BLaER1 treated with 17β-estradiol and CSF1 and Interleukin-3, amounts not matched to agents 10 nM and 100 nM (cell line): ENCODE data around the gene COX7A2L.
A peak's percentile ranks its signal among the peaks of the same experiment; 100 is the strongest.

Experiments used
- H3K27ac ChIP-seq, 11 experiments: shearing (Covaris generic); formaldehyde crosslinking; 2 replicates each; pipeline ENCODE4 v1.8.1; 2022
- H3K27me3 ChIP-seq, 11 experiments: shearing (Covaris generic); formaldehyde crosslinking; 2 replicates each; pipeline ENCODE4 v1.8.1; 2022
- H3K36me3 ChIP-seq, 11 experiments: shearing (Covaris generic); formaldehyde crosslinking; 2 replicates each; pipeline ENCODE4 v1.8.1; 2022
- H3K4me1 ChIP-seq, 10 experiments: shearing (Covaris generic); formaldehyde crosslinking; 2 replicates each; pipeline ENCODE4 v1.8.1; 2022
- H3K4me2 ChIP-seq, 11 experiments: shearing (Covaris generic); formaldehyde crosslinking; 2 replicates each; pipeline ENCODE4 v1.8.1; 2022
- H3K4me3 ChIP-seq, 10 experiments: shearing (Covaris generic); formaldehyde crosslinking; 2 replicates each; pipeline ENCODE4 v1.8.1; 2022
- H3K9ac ChIP-seq, 11 experiments: shearing (Covaris generic); formaldehyde crosslinking; 2 replicates each; pipeline ENCODE4 v1.8.1; 2022
- H3K9me3 ChIP-seq, 11 experiments: shearing (Covaris generic); formaldehyde crosslinking; replicated peaks in 1 of 11; 2 replicates each; pipeline ENCODE4 v1.8.1; 2022
- H4K20me1 ChIP-seq, 11 experiments: shearing (Covaris generic); formaldehyde crosslinking; 2 replicates each; pipeline ENCODE4 v1.8.1; 2022
- Cebpa-rat ChIP-seq, 11 experiments: shearing (Covaris generic); IDR thresholded peaks; 2 replicates each; pipeline ENCODE4 v1.8.1; 2022

The COX7A2L gene

DNA sequence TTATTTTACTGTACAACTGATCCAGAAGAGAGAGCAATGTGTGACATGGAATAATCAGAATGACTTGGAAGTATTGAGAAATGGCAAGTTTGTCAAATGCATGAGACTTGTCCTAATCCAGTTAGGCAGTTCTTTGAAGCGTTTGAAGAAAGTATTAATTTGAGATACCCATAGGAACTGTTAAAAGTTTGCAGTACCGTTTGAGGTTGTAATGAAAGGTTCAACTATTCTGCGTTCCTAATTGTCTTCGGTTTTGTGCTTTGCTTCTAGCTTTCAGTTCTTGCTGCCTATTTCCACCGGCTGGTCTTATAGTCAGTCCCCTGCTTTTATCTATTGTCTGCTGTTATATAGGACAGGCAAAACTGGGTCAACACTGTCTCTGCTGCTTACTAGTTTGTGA, 41.8 kb downstream of the COX7A2L start:
- H3K4me1 ChIP-seq: peaks cover 0 to 37% (median 19%) of the 10 kb centered on the region in 10 experiments; a peak in 15 of 20 replicates
- H4K20me1 ChIP-seq: no peaks in the 10 kb centered on the region
- no peak overlapping the region for H3K9ac ChIP-seq
- TF ChIP-seq Cebpa-rat (IDR thresholded peaks at IDR 0.05): no peak
- H3K36me3 ChIP-seq: peaks cover 29 to 74% (median 48%) of the 10 kb centered on the region in 11 experiments; a peak in 21 of 22 replicates
- H3K27ac ChIP-seq: no peak overlapping the region
- H3K4me3 ChIP-seq: no peak overlapping the region
- no peaks in the 10 kb centered on the region for H3K27me3 ChIP-seq
- no peak overlapping the region for H3K4me2 ChIP-seq
- no peaks in the 10 kb centered on the region for H3K9me3 ChIP-seq

DNA sequence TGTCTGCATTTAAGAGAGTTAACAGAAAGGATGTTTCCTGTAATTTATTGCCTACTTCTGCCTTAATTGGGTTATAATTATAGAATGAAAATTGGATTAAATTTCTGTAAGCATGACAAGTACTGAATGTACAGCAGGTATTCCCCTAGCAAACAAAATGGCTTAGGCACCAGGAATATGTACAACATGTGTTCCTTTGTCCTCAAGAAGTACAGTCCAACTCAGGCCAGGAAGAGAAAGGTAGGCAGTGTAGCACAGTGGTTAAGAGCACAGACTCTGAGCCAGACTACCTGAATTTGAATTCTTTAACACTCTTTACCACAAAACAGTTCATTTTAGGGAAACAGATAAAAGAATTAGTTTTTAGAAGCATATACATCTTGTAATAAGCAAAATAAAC, 43.1 kb downstream of the COX7A2L start:
- H4K20me1 ChIP-seq: no peaks in the 10 kb centered on the region
- no peak for TF ChIP-seq Cebpa-rat (IDR thresholded peaks at IDR 0.05)
- no peak overlapping the region for H3K27ac ChIP-seq

DNA sequence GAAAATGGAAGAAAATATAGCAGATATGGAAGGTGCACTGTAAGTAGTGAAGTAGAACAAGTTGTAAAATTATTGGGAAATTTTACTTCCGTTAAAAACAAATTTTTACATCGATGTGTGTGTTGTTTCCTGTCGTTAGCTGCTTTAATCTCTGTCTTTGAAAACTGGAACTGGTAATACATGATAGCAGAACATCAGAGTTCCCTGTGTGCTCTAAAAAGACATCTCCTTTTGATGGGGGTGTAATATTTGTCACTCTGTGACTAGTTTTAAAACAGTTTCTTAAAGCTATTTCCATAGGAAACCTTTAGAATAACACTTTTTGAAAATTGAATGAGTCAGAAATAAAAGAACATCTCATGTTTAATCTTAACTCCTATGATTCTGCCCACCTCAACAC, 43.5 kb downstream of the COX7A2L start:
- no peak overlapping the region for H3K4me2 ChIP-seq
- TF ChIP-seq Cebpa-rat (IDR thresholded peaks at IDR 0.05): no peak
- no peaks in the 10 kb centered on the region for H3K9me3 ChIP-seq
- H3K27me3 ChIP-seq: no peaks in the 10 kb centered on the region
- H3K4me3 ChIP-seq: no peak overlapping the region
- peaks cover 0 to 47% (median 22%) of the 10 kb centered on the region in 10 experiments; a peak in 15 of 20 replicates for H3K4me1 ChIP-seq
- H3K9ac ChIP-seq: no peak overlapping the region
- H3K36me3 ChIP-seq: peaks cover 30 to 64% (median 48%) of the 10 kb centered on the region in 11 experiments; a peak in 21 of 22 replicates
- H4K20me1 ChIP-seq: no peaks in the 10 kb centered on the region
- H3K27ac ChIP-seq: no peak overlapping the region

More for the DNA sequence above, 43.1 kb downstream of the COX7A2L start:
- no peaks in the 10 kb centered on the region for H3K27me3 ChIP-seq
- no peak overlapping the region for H3K9ac ChIP-seq
- no peaks in the 10 kb centered on the region for H3K9me3 ChIP-seq
- no peak overlapping the region for H3K4me3 ChIP-seq
- H3K4me2 ChIP-seq: no peak overlapping the region
- peaks cover 0 to 47% (median 22%) of the 10 kb centered on the region in 10 experiments; a peak in 15 of 20 replicates for H3K4me1 ChIP-seq
- H3K36me3 ChIP-seq: peaks cover 30 to 64% (median 48%) of the 10 kb centered on the region in 11 experiments; a peak in 21 of 22 replicates

DNA sequence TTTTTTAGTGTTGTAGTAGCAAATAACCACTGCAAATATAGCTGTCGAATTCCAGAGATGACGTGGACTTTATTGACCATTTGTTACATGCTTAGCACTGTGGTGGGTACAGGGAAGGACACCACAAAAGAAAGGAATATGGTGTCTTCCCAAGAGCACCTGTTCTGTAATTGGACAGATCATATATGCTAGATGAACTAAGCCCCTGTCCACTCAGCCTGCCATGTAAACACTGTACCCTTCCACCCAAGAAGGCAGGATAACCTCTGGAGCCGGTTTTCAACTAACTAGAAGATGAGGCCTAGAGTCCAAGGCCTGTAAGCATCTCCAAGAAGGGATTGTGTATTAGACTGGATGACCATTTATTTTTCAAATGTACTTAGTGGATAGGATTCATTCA, 44.1 kb downstream of the COX7A2L start:
- 0 out of 22 replicates have a peak overlapping the region, but pooled peaks of 1 of the 11 experiments have one; percentile 77 for H3K4me2 ChIP-seq
- no peak for TF ChIP-seq Cebpa-rat (IDR thresholded peaks at IDR 0.05)
- H4K20me1 ChIP-seq: no peaks in the 10 kb centered on the region
- H3K4me1 ChIP-seq: peaks cover 0 to 47% (median 22%) of the 10 kb centered on the region in 10 experiments; a peak in 15 of 20 replicates
- H3K27me3 ChIP-seq: no peaks in the 10 kb centered on the region
- H3K27ac ChIP-seq: no peak overlapping the region
- no peak overlapping the region for H3K9ac ChIP-seq
- H3K4me3 ChIP-seq: no peak overlapping the region
- no peaks in the 10 kb centered on the region for H3K9me3 ChIP-seq
- H3K36me3 ChIP-seq: peaks cover 30 to 65% (median 48%) of the 10 kb centered on the region in 11 experiments; a peak in 21 of 22 replicates

DNA sequence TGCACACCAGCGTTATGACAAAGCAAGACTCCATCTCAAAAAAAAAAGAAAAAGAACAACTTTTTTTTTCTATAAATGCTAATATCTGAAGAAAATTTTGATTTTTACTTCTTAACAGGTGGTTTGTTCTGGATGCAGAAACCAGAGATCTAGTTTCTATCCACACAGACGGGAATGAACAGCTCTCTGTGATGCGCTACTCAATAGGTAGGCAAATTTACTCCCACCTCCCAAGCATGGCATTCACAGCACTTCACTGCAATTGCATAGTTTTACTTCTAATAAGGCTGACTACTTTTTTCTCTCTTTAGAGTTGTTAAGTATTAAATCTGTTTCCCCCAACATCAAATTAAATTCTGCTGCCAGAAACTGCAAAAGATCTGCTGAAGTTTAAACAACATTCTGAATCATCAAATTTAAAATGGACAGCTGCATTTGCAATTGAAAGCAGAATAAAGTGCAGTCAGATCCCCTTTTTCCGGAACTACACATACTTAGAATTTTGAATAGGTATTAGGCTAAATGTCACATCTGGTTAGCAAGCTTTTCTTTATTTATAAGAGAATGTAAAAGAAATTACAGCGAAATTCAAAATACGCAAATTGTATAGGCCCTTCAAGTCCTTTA, 45.1 kb downstream of the COX7A2L start:
- H3K4me1 ChIP-seq: peaks cover 0 to 47% (median 22%) of the 10 kb centered on the region in 10 experiments; a peak in 15 of 20 replicates
- H4K20me1 ChIP-seq: no peaks in the 10 kb centered on the region
- TF ChIP-seq Cebpa-rat (IDR thresholded peaks at IDR 0.05): no peak
- peak overlapping the region in 8 of 11 experiments; percentile 65 to 88 (median 76); a peak in 15 of 22 replicates for H3K4me2 ChIP-seq
- peaks cover 25 to 66% (median 49%) of the 10 kb centered on the region in 11 experiments; a peak in 21 of 22 replicates for H3K36me3 ChIP-seq
- no peaks in the 10 kb centered on the region for H3K9me3 ChIP-seq
- H3K9ac ChIP-seq: no peak overlapping the region
- no peaks in the 10 kb centered on the region for H3K27me3 ChIP-seq
- no peak overlapping the region for H3K4me3 ChIP-seq
- H3K27ac ChIP-seq: peak overlapping the region in 8 of 11 experiments; percentile 5 to 74 (median 50); a peak in 11 of 22 replicates

DNA sequence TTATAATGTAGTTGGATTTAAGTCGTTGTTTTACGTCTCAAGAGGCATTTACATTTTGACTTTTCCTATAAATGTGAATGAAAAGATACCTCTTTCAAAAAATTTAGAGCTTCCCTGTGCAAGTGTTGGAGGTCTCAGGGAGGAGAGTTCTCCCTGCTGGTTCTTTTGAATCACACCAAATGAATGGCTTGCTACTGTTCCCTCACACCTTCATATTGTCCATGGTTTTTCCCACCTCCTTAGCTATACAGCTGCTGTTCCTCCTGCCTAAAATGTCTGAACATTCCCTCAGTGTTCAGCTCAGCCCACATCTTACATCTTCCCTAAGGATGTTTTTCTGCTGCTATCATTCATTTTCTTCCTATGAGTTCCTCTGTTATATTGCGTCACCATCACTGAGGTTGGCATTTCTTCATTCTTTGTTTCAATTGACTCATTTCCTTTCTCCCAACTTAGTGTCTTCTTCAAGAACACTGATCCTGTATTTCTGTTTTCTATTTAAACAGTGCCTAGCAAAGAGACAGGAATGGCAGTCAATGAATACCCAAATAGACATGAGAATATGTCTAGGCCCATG, 46.0 kb downstream of the COX7A2L start:
- Histone ChIP-seq H3K9me3 (no peaks in the 10 kb centered on the region), H3K36me3 (peaks cover 15 to 57% (median 41%) of the 10 kb centered on the region in 11 experiments; a peak in 20 of 22 replicates), H3K27ac (peak overlapping the region in 7 of 11 experiments; percentile 22 to 74 (median 55); a peak in 12 of 22 replicates), H3K9ac (peak overlapping the region in 2 of 11 experiments; percentile 4 to 23; a peak in 2 of 22 replicates), H3K4me2 (peak overlapping the region in 9 of 11 experiments; percentile 32 to 88 (median 75); a peak in 17 of 22 replicates), H3K4me3 (peak overlapping the region in 1 of 10 experiments; percentile 29; a peak in 1 of 20 replicates), H3K27me3 (no peaks in the 10 kb centered on the region), H3K4me1 (peaks cover 0 to 47% (median 22%) of the 10 kb centered on the region in 10 experiments; a peak in 15 of 20 replicates), H4K20me1 (no peaks in the 10 kb centered on the region)
- TF ChIP-seq Cebpa-rat (IDR thresholded peaks at IDR 0.05): peak in 7 of 11 experiments; percentile 32 to 88 (median 63); a peak in 9 of 22 replicates

DNA sequence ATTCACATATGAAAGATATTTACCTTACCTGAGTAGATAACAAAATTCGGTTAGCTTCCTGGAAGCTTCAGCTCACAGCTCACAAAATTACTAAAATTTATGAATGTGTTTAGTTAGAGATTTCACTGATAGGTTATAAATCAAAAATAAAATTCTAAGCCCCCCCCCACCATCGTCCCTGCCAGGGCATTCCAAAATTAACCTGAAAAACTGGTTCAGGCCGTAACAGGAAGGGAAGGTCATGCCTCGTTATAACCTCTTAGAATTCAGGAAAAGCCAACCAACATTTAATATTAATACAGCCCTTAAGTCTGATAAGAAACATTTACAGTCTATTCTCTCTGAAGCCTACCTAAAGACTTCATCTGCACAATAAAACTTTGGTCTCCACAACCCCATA, 48.9 kb downstream of the COX7A2L start:
- H3K4me2 ChIP-seq: no peak overlapping the region
- H3K36me3 ChIP-seq: peaks cover 13 to 52% (median 32%) of the 10 kb centered on the region in 11 experiments; a peak in 20 of 22 replicates

DNA sequence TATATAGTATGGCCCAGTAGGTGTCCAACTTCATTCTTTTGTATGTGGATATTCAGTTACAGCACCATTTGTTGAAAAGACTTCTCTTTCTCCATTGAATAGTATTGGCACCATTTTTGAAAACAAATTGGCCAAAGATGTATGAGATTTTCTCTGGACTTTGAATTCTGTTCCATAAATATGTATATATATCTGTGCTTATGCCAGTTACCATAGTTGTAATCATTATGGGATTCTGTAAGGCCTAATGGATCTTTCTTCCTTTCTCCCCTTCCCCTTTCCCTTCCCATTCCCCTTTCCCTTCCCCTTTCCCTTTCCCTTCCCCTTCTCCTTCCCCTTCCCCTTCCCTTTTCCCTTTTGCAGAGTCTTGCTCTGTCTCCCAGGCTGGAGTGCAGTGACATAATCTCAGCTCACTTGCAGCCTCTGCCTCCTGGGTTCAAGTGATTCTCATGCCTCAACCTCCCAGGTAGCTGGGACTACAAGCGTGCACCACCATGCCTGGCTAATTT, 51.0 kb downstream of the COX7A2L start:
- H3K9ac ChIP-seq: no peak overlapping the region
- H3K4me1 ChIP-seq: peaks cover 0 to 21% (median 10%) of the 10 kb centered on the region in 10 experiments; a peak in 15 of 20 replicates
- no peak overlapping the region for H3K27ac ChIP-seq
- H4K20me1 ChIP-seq: no peaks in the 10 kb centered on the region
- no peak for TF ChIP-seq Cebpa-rat (IDR thresholded peaks at IDR 0.05)
- no peak overlapping the region for H3K4me2 ChIP-seq
- no peak overlapping the region for H3K4me3 ChIP-seq
- peaks cover 16 to 63% (median 33%) of the 10 kb centered on the region in 11 experiments; a peak in 20 of 22 replicates for H3K36me3 ChIP-seq
- no peaks in the 10 kb centered on the region for H3K27me3 ChIP-seq
- H3K9me3 ChIP-seq: no peaks in the 10 kb centered on the region

More for the DNA sequence above, 48.9 kb downstream of the COX7A2L start:
- no peaks in the 10 kb centered on the region for H3K9me3 ChIP-seq
- no peak for TF ChIP-seq Cebpa-rat (IDR thresholded peaks at IDR 0.05)
- H3K27ac ChIP-seq: no peak overlapping the region
- no peaks in the 10 kb centered on the region for H3K27me3 ChIP-seq
- H3K4me1 ChIP-seq: peaks cover 0 to 41% (median 22%) of the 10 kb centered on the region in 10 experiments; a peak in 15 of 20 replicates
- H4K20me1 ChIP-seq: no peaks in the 10 kb centered on the region
- no peak overlapping the region for H3K9ac ChIP-seq
- no peak overlapping the region for H3K4me3 ChIP-seq

DNA sequence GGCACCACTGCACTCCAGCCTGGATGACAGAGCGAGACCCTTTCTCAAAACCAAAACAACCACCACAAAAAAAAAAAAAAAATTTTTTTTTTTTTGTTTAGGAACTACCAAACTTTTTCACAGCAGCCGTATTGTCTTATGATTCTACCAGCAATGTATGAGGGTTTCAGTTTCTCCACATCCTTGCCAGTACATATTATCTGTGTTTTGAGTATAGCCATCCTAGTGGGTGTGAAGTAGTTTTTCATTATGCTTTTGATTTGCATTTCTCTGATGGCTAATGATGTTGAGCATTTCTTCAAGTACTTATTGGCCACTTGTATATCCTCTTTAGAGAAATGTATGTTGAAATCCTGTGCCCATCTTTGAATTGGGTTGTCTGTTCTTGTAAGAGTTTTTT, 51.7 kb downstream of the COX7A2L start:
- no peak overlapping the region for H3K9ac ChIP-seq
- peaks cover 0 to 14% (median 5%) of the 10 kb centered on the region in 10 experiments; a peak in 12 of 20 replicates for H3K4me1 ChIP-seq
- H3K4me2 ChIP-seq: no peak overlapping the region
- H3K36me3 ChIP-seq: peaks cover 23 to 70% (median 40%) of the 10 kb centered on the region in 11 experiments
- H4K20me1 ChIP-seq: no peaks in the 10 kb centered on the region
- TF ChIP-seq Cebpa-rat (IDR thresholded peaks at IDR 0.05): no peak
- H3K4me3 ChIP-seq: no peak overlapping the region
- H3K27me3 ChIP-seq: no peaks in the 10 kb centered on the region
- no peaks in the 10 kb centered on the region for H3K9me3 ChIP-seq
- no peak overlapping the region for H3K27ac ChIP-seq
